ENCODE measurements around the gene TPRKB.
"Not testable (repeated sequence)": the region's sequence is repeated elsewhere in the genome, so short reads cannot be mapped to it uniquely, and the experiment has no call there.

Gene TPRKB

GRCh38 chr2:73759285-73759764 is 22.2 kb upstream of the TPRKB start:
- TF ChIP-seq CTCF (IDR thresholded peaks at IDR 0.05; ENCODE audit: low read depth, low read length) = no peak
- DNase-seq (ENCODE audit: extremely low read depth, low read depth) = no peak

GRCh38 chr2:73754332-73754731 is 17.2 kb upstream of the TPRKB start:
- DNase-seq (ENCODE audit: extremely low read depth, low read depth) = not testable (repeated sequence)

GRCh38 chr2:73749314-73749713 is 12.2 kb upstream of the TPRKB start:
- no peak for TF ChIP-seq CTCF (IDR thresholded peaks at IDR 0.05; ENCODE audit: low read depth, low read length)
- DNase-seq (ENCODE audit: extremely low read depth, low read depth) = no peak

- TF ChIP-seq CTCF (IDR thresholded peaks at IDR 0.05; ENCODE audit: low read depth, low read length) = no peak
- no peak for DNase-seq (ENCODE audit: extremely low read depth, low read depth)
These were observed 9.7 kb upstream of the TPRKB start for GRCh38 chr2:73746877-73747208.

- no peak for DNase-seq (ENCODE audit: extremely low read depth, low read depth)
- no peak for TF ChIP-seq CTCF (IDR thresholded peaks at IDR 0.05; ENCODE audit: low read depth, low read length)
These were observed 9.1 kb upstream of the TPRKB start for GRCh38 chr2:73746015-73746876.

GRCh38 chr2:73740767-73741166 is 3.6 kb upstream of the TPRKB start:
- no peak for TF ChIP-seq CTCF (IDR thresholded peaks at IDR 0.05; ENCODE audit: low read depth, low read length)
- no peak for DNase-seq (ENCODE audit: extremely low read depth, low read depth)

GRCh38 chr2:73739101-73739500 is 2.0 kb upstream of the TPRKB start:
- no peak for TF ChIP-seq CTCF (IDR thresholded peaks at IDR 0.05; ENCODE audit: low read depth, low read length)

GRCh38 chr2:73736378-73736777 is 767 bp downstream of the TPRKB start:
- TF ChIP-seq CTCF (IDR thresholded peaks at IDR 0.05; ENCODE audit: low read depth, low read length) = no peak
- DNase-seq (ENCODE audit: extremely low read depth, low read depth) = no peak

More at GRCh38 chr2:73739101-73739500, 2.0 kb upstream of the TPRKB start:
- no peak for DNase-seq (ENCODE audit: extremely low read depth, low read depth)
